ENCODE data around the gene FAM117B. TPM values are rescaled to one million over a fixed set of nuclear protein-coding genes. Genes with fewer than 3 reads are reported as not detected.

FAM117B gene
- total and polyA plus RNA-seq, 2 of the 8 experiments (the other 6 are each of a cell fraction or from before 2014, with no cell fraction given), result 3.9 to 22.6 TPM

- TF ChIP-seq CEBPB (IDR thresholded peaks at IDR 0.05; ENCODE audit: low read depth, low read length), result no peak
- TF ChIP-seq, protein P1, sequence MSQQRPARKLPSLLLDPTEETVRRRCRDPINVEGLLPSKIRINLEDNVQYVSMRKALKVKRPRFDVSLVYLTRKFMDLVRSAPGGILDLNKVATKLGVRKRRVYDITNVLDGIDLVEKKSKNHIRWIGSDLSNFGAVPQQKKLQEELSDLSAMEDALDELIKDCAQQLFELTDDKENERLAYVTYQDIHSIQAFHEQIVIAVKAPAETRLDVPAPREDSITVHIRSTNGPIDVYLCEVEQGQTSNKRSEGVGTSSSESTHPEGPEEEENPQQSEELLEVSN (IDR thresholded peaks at IDR 0.05), result no peak
- no peak for TF ChIP-seq PHF8 (conservative IDR thresholded peaks at IDR 0.05; ENCODE audit: low read depth, low read length)
- TF ChIP-seq BACH1 (IDR thresholded peaks at IDR 0.05; ENCODE audit: low read length), result no peak
- no peak for TF ChIP-seq CREB1 (IDR thresholded peaks at IDR 0.05)
- TF ChIP-seq POLR2AphosphoS5 (IDR thresholded peaks at IDR 0.05; ENCODE audit: low read depth, low read length), result no peak
Measured at GRCh38 chr2:202760848-202761247, 126.1 kb downstream of the FAM117B start (continued).

Measured in H1 (cell line).